ENCODE results near the gene SEMA4D.

Gene SEMA4D

DNA sequence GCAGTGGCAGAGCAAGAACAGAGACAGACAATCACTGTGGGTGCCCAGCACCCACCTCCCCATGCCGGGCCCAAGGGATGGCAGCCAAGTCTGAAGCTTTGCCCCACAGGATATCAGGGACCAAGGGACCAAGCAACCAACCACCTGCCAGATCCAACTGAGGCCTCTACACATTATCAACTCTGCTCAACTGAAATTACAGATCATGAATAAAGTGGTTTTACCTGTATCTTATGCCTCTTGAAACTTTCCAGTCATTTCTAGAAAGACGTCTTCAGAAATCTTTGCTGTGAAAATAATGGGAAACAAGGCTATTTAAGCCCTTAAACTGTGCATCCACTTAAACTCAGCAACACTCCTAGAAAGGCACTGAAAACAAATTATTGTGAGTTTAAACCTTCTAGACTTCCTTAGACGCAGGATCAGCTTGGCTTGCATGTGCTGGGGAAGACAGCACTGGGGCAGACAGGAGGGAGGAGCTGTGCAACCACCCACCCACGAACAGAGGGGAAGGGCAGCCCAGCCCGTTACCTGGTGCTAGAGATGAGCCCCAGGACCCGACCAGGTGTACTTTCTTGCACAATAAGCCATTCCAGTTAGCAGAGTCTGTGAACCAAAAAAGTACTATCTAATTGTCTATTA lies 80.0 kb downstream of the SEMA4D start:
- in situ Hi-C loops (cut with MboI; ENCODE audit: low sequenced_read_pairs): no loop called here

DNA sequence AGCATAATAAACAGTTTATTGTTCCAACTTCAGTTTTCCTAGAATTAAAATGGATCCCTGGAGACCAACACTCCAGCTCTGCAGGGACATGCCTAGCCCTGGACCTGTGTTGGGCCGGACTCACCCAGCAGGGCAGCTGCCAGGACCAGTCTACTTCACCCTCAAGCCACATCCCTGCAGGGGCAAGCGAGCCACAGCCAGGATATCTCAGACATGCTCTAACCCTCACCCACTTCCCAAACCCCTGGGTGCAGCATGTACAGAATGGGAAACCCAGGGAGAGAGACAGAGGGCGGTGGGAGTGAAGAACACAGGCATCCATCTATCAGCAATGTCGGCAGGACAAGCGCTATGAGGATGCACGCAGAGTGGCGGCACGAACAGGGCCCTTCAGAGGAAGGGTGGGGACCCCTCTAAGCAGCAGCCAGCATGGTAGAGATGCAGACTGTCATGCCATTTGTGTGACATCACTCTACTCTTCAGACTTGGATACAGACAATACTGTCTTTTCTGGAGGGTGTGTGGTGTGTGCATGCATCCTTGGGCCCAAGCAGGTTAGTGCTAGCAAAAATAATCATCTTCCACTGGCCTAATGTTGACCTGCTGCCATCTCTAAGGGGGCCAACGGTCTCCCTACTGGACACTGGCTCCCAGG lies 83.1 kb downstream of the SEMA4D start:
- in situ Hi-C loops (cut with MboI; ENCODE audit: low sequenced_read_pairs): no loop called here

DNA sequence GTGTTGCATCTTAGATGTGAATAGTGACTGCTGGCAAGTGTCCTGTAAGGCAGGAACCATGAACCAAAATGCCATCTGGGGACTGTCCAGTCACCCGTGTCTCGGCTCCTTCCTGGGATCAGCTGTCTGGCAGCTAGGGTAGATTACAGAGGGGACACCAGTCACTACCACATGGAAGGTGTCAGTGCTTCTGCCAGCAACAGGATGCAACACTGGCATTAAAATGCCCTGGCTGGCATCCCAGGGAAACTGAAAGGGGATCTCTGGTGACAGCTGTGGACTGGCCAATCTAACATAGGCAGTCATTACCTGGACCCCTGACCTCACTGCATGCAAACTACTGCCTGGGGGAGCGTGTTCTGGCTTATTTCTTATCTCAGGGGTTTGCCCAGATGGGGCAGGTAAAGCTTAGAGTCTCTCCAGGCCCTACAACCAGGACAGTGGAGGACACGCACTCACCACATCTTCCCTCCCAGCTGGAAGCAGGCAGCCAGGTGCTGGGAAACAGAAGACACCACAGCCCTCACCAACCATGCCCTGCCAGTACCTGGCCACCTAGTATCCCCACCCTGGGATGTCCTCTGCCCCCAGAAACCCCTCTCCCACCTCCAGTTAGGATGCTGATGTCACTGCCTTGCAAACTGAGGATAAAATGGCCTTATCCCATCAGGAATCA lies 83.8 kb downstream of the SEMA4D start:
- in situ Hi-C loops (cut with MboI; ENCODE audit: low sequenced_read_pairs): no loop called here

DNA sequence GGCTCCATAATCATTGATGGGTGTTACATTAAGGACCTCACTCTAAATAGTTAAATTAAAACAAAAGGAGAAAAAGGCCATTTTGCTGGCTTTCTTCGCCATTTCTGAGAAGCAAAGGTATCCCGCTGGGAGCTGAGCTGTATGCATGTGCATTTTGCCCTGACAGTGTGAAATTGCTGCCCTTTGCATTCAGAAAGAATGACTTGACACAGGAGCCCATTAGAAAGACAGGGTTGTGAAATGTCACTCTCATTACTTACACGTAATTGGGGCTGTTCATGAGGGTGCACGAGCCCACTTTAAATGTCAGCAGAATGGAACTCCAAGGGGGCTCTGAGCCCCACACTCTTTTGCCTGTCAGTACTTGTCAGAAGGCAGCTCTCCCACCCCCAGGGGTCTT lies 85.0 kb downstream of the SEMA4D start:
- in situ Hi-C loops (cut with MboI; ENCODE audit: low sequenced_read_pairs): no loop called here

DNA sequence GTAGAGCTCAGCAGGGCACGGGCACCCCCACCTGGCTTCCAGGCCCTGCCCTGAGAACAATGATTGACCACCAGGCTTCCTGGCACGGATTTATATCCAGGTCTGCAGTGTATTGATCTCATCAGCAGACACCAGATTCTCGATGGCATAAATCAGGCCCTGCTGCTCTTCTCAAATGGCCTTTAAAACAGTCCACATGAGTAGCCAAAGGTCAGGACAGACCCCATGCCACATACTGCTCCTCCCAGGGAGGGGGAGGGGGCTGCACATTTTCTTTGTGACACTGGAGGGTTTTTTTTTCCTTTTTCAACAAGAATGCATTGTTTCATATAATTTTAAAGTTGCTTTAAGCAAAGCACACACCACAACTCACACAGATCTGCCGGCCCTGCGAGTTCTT lies 85.4 kb downstream of the SEMA4D start:
- in situ Hi-C loops (cut with MboI; ENCODE audit: low sequenced_read_pairs): no loop called here

DNA sequence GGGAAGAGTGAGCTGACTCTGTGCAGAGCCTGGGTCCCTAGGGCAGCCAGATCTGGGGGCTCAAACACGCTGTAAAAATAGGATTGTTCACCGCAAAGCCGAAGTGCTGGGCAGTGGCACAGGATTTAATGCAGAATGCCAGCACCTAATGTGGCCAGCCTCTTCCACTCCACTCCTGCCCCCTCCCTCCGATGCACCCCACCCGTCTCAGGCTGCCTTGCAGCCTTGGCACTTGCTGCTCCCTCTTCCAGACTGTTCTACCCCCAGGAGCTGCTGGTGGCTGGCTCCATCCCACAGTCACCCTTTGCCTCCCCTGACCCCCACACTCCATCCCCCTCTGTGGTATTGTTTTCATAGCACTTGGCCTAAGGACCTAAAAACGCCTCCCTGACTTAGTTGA lies 86.2 kb downstream of the SEMA4D start:
- in situ Hi-C loops (cut with MboI; ENCODE audit: low sequenced_read_pairs): no loop called here

DNA sequence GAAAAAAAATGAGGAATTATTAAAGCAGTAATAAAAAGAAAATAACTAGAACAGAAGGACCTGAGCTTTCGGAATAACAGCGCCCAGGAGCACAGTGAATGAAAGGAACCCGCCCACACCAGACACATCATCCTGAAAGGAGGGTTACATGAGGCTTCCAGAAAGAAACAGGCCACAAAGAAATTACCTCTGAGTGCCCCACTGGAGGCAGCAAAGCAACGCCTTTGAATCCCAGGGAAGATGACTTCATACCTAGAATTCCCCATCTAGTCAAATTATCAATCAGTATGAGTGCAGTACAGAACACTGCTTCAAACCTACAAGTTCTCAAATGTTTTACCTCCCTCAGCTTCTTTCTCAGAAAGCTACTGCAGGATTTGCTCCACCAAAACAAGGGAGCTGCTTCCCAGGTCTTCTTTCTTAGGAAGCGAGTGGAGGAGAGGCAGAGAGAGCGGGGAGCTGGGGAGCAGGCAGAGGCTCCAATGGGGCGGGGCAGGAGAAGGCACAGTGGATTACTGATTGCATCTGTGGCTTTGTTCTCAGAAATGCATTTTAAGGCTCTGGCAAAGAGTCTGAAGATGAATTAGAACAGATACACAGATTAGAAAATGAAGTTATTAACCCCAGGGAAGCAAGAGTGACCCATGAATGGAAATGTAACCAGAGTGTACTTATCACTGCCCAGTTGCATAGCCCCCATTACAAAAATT lies 87.1 kb downstream of the SEMA4D start:
- in situ Hi-C loops (cut with MboI; ENCODE audit: low sequenced_read_pairs): no loop called here

DNA sequence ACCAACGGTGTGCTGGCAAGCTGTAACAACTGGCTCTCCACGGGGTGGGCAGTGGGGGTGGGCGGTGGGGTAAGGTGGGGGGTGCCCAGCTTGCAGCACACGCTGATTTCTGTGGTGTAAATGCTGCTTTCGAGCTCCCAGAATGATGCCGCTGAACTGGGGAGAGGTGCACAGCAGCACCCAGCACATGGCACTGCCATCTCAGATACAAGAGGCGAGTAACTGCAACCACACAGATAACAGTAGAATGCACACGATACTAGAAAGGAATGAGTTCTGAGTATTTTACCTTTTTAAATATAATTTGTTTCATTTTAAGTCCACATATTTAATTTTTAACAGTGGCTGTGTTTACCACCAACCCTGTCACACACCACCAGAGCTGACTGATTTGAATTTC lies 87.9 kb downstream of the SEMA4D start:
- in situ Hi-C loops (cut with MboI; ENCODE audit: low sequenced_read_pairs): no loop called here

DNA sequence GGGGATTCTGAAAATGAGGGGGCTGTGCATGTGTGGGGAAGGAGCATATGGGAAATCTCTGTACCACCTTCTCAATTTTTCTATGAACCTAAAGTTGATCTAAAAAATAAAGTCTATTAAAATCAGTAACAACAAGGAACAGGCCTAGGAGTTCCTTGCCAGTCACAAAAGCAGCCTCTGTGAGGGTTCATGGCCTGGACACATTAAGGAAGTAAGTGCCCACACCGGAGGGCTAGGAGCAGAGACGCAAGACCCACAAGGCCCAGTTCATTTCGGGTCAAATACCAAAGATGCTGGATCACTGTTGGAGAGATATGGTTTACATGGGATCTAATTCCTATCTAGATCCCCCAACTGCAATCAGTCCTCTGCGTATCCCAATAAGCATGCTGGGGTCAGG lies 88.4 kb downstream of the SEMA4D start:
- in situ Hi-C loops (cut with MboI; ENCODE audit: low sequenced_read_pairs): no loop called here

DNA sequence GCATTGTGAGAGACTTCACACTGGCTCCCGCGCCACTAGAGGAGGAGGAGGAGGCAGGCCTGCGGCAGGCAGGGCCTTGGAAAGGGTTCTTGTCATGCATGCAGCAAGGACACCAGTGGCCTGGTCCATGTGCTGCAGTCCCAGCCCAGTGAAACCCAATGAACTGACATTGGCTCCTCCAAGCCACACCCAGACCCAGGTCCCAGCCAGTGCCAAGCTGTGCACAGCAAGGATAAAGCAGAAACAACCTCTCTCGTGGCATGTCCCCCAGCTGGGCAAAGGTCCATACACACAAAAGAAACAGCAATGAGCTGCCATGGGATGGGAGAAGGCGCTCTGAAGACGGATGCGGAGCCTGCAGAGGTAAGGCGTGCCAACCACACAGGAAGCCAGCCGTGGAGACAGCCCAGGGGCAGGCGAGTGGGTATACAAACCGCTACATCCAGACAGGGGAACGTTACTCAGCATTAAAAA lies 89.2 kb downstream of the SEMA4D start:
- in situ Hi-C loops (cut with MboI; ENCODE audit: low sequenced_read_pairs): no loop called here

DNA sequence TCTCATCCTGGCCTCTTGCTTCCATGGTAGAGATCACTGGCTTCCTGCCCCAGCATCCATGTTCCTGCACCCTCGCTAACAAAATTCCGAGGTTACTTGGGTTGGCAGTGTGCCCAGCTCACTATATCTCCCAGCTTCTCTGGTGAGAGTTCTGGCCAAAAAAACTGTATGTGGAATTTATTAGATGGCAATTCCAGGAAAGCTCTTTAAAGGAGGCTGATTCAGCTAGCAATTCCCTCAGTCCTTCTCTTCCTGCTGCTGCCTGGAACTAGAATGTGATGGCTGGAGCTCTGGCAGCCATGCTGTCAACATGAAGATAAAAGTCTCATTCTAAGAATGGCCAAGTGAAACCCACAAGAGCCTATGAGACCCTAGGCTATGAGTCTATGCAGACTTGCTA lies 90.8 kb downstream of the SEMA4D start:
- in situ Hi-C loops (cut with MboI; ENCODE audit: low sequenced_read_pairs): no loop called here

DNA sequence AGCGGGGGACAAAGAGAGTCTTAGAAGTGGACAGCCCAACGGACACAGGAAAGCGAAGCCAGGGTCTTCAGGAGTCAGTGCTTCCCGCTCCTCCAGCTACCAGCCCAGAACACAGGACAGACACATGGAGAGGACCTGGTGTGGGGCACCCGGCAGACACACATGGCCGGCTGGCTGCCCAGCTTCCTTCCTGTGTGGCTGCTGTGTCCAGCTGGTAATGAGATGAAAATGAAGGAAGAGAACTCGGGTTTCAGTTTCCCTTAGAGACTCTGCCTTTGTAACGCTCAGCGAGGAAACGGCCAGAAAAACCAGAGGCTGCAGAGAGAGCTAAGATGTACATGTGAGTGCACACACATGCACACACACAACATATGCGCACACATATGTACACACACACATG lies 92.1 kb downstream of the SEMA4D start:
- in situ Hi-C loops (cut with MboI; ENCODE audit: low sequenced_read_pairs): no loop called here

DNA sequence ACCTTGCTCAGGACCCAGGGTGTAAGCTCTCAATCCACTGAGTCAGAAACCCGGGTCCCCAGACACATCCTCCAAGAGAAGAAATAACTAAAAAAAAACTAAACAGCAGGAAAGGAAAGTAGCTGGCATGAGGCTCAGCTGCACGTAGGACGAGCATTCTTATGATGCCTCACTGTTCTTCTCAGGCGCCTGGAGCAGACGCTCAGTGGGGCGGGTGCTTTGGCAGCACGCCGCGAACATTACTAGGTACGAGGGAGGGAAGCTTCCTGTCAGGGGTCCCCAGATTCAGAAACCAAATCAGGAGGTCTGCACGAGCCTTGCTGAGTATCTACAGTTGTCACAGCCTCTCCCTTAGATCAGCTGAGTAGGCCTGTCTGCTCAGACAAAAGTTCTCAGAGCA lies 93.8 kb downstream of the SEMA4D start:
- in situ Hi-C loops (cut with MboI; ENCODE audit: low sequenced_read_pairs): no loop called here

DNA sequence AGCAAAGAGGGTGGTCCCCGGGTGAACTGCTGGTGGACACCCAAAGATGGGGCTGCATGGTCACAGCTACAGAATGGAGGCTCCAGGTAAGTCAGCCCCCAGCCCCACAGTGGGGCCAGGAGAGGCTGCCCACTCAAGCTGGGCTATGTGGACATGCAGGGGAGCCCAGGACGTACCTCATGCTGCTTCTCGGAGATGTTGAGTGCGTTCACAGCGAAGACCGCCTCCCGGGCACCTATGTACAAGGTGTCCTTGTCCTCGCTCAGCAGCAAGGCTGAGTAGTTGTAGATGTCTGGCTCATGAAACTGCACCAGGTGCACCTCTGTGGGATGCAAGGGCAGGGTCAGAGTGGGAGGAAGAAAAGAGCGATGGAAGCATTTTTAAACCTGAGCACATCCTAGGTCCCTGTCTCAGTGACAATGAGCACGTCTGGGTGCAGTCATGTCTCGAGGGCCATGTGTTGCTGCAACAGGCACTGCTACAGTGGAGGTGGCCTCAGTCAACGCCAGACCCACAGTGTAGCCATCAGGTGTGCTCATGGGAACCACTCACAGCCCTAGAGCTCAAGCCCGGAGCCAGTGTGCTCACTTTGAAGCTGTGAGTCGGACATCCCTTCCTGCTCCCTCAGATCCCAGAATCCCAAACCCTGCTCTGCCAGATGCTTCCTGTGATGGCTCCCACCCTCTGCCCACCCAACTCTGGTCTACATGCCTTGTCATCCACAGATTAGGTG lies 95.1 kb downstream of the SEMA4D start:
- in situ Hi-C loops (cut with MboI; ENCODE audit: low sequenced_read_pairs): no loop called here

DNA sequence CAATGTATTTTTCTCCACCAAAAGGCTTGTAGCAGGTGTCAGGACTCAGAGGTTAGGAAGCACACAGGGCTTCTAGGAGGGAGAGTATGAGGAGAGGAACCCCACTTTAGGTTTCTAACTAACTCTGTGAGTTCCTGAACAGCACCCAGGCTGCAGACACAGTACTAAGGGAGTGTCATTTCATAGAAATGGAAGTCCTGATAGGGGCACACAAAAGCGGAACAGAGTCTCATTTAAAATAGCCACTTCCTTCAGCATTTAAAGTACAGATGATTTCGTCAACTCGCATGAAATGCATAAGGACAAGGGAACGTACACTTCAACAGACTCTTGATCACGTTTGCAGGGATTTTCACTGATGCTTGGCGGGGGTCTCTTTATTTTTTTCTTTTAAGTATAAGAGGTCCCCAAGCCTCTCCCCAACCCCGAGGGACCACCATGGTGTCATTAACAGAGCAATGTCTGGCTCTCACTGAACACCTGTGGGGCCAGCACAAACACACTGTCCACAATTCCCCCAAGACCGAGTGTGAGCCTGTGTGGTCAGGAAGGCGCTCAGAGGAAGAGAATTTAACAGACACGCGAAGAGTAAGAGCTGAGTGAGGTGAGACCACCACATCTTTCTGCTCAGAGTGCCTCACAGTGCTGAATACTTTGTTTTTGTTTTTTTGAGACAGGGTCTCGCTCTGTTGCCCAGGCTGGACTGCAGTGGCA lies 97.4 kb downstream of the SEMA4D start:
- in situ Hi-C loops (cut with MboI; ENCODE audit: low sequenced_read_pairs): no loop called here

DNA sequence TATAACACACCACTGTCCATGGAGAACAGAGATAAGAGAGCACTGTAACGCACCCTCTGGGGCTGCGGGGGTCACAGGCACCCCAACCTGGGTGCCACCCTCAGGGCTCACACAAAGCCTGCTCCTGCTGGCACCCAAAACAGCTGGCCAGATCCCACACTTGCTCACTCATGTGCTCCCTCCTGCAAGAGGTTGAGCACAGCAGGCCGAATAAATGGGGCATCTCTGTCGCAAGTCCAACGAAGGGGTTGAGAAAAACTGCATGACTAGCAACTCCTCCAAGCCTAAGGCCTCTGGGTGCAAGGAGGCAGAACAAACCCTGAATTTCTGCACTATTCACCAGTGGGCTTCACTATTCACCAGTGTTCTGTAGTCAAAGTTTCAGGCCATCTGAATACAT lies 99.3 kb downstream of the SEMA4D start:
- in situ Hi-C loops (cut with MboI; ENCODE audit: low sequenced_read_pairs): loop anchor here (10.0 kb wide), 1 partner anchor 146 kb away; no protein-coding TSS in a partner anchor

DNA sequence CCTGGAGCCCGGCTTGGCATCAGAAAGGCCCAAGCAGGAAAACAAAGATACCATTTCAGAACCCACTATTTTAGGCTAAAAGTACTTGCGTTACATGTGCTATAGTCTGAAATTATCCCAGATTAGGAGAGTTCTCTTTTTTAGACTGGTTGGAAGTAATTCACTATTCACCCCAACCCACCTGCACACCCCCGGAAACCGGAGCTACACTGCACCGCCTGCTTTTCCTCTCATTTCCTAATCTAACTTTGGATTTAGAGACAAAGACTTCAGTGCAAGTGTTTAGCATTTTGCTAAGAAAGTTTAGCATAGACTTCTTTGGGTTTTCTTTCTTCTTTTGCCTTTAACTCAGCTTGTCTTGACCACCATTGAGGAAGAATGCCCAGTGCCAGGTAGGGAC lies 100.4 kb downstream of the SEMA4D start:
- in situ Hi-C loops (cut with MboI; ENCODE audit: low sequenced_read_pairs): loop anchor here (10.0 kb wide), 1 partner anchor 147 kb away; no protein-coding TSS in a partner anchor

DNA sequence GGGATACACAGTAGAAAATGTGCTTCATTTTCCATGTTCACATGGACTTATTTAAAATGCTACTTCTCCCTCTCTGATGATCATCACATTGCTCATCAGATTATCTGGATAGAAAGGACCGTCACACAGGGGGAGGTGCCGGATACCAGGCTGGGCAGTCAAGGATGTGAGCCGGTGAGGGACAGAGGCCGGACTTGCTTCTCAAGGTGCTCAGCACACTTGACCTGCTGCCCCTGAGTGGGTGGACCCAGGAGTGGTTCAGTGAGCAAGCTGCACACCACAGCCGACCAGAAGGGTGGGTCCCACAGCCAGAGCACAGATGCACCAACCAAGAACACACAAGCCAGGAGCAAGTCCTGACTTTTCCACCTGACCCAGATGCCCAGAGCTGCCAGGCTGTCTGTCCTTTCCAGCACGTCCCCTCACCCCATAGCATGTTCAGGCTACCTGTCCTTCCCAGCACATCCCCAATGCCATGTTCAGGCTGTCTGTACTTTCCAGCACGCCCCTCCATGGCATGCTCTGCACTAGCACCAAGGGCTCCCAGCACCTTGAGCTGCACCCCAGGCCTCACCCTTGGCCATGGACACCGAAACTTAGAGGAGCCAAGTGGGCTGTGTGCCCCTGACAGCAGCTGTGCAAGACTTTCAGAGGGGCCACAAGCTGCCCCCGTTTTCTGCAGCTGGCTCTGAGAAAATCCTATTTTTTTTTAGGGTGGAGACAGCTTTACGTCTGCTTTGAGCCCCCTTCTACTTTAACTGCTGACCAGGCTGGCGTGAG lies 101.8 kb downstream of the SEMA4D start:
- in situ Hi-C loops (cut with MboI; ENCODE audit: low sequenced_read_pairs): loop anchor here (10.0 kb wide), 1 partner anchor 149 kb away; no protein-coding TSS in a partner anchor

DNA sequence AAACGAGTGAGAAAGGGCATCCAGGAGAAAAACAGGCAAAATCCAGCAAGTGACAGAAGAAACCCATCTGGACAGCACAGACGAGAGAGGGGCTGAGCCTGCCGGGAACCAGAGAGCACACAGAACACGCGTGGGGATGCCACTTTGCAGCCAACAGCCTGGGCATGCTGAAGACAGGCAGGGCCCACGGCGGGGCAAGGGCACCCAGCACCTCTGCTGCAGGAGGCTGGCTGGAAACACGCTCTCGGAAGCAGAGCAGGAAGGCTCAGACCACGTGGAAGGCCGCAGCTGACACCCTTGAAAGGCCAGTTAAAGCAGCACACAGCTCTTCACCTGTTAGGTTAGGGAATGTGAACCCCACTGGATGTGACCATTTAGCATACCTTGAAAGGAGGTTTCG lies 103.5 kb downstream of the SEMA4D start:
- in situ Hi-C loops (cut with MboI; ENCODE audit: low sequenced_read_pairs): loop anchor here (10.0 kb wide), 1 partner anchor 150 kb away; no protein-coding TSS in a partner anchor

Data from HL-60/S4 (cell line).